Stimulated activated CD8-positive, alpha-beta memory T cell treated with anti-CD3 and anti-CD28 coated beads, Interleukin-7, amount 100 ng/mL, for 24 hours (primary cell): ENCODE data around the gene SYT1.

Source experiments
- DNase-seq: peaks from one replicate; pipeline ENCODE4 v3.0.0-alpha.2; 2020; ENCODE audit warnings: low read depth

Gene SYT1

GRCh38 chr12:79295572-79295971 is 431.0 kb downstream of the SYT1 start:
- no peak for DNase-seq

GRCh38 chr12:79296133-79296532 is 431.6 kb downstream of the SYT1 start:
- no peak for DNase-seq

- DNase-seq, result no peak
Measured at GRCh38 chr12:79296871-79297270, 432.3 kb downstream of the SYT1 start.

GRCh38 chr12:79298506-79298905 is 433.9 kb downstream of the SYT1 start:
- DNase-seq, result no peak

- no peak for DNase-seq
Measured at GRCh38 chr12:79299447-79300198, 435.0 kb downstream of the SYT1 start.

- no peak for DNase-seq
Measured at GRCh38 chr12:79300199-79300568, 435.6 kb downstream of the SYT1 start.

- no peak for DNase-seq
Measured at GRCh38 chr12:79301181-79301580, 436.6 kb downstream of the SYT1 start.

- DNase-seq, result no peak
Measured at GRCh38 chr12:79302162-79302814, 437.7 kb downstream of the SYT1 start.

GRCh38 chr12:79307340-79307739 is 442.8 kb downstream of the SYT1 start:
- DNase-seq, result no peak

- no peak for DNase-seq
Measured at GRCh38 chr12:79309039-79309438, 444.5 kb downstream of the SYT1 start.

GRCh38 chr12:79317179-79317847 is 452.7 kb downstream of the SYT1 start:
- DNase-seq, result no peak

GRCh38 chr12:79322905-79323304 is 458.3 kb downstream of the SYT1 start:
- DNase-seq, result no peak

GRCh38 chr12:79324571-79324970 is 460.0 kb downstream of the SYT1 start:
- no peak for DNase-seq

- DNase-seq, result no peak
Measured at GRCh38 chr12:79326222-79326621, 461.6 kb downstream of the SYT1 start.

GRCh38 chr12:79326663-79327062 is 462.1 kb downstream of the SYT1 start:
- no peak for DNase-seq

- DNase-seq, result no peak
Measured at GRCh38 chr12:79327465-79327864, 462.9 kb downstream of the SYT1 start.

- DNase-seq, result no peak
Measured at GRCh38 chr12:79329933-79330332, 465.4 kb downstream of the SYT1 start.

- DNase-seq, result no peak
Measured at GRCh38 chr12:79331870-79332269, 467.3 kb downstream of the SYT1 start.

GRCh38 chr12:79333144-79333543 is 468.6 kb downstream of the SYT1 start:
- no peak for DNase-seq

GRCh38 chr12:79337662-79338290 is 473.2 kb downstream of the SYT1 start:
- no peak for DNase-seq

GRCh38 chr12:79344855-79345847 is 480.6 kb downstream of the SYT1 start:
- no peak for DNase-seq

- DNase-seq, result no peak
Measured at GRCh38 chr12:79347866-79348265, 483.3 kb downstream of the SYT1 start.
